HG03342 (cell line): ENCODE results near the gene GRIN1.
A peak's percentile ranks its signal among the peaks of the same experiment; 100 is the strongest.

ENCODE experiments used
- ATAC-seq: cut with Tn5 transposase; IDR thresholded peaks from one replicate; pipeline ENCODE4 v1.9.1; 2021; ENCODE audit warnings: mild to moderate bottlenecking, moderate library complexity; ENCODE audit not compliant: unreplicated experiment

The GRIN1 gene

GRCh38 chr9:137138722-137139467 is at the start of gene GRIN1:
GRIN1 (plus strand) TSS chr9:137139154; CDS start chr9:137139487, 333 bp downstream.
- ATAC-seq: no peak

- ATAC-seq: no peak
Observed at GRCh38 chr9:137089232-137089947, 49.6 kb upstream of the GRIN1 start.

- ATAC-seq: peak; percentile 79
Observed at GRCh38 chr9:137095664-137096517, 43.1 kb upstream of the GRIN1 start.

GRCh38 chr9:137096785-137097546 is 42.0 kb upstream of the GRIN1 start:
- no peak for ATAC-seq

DNA sequence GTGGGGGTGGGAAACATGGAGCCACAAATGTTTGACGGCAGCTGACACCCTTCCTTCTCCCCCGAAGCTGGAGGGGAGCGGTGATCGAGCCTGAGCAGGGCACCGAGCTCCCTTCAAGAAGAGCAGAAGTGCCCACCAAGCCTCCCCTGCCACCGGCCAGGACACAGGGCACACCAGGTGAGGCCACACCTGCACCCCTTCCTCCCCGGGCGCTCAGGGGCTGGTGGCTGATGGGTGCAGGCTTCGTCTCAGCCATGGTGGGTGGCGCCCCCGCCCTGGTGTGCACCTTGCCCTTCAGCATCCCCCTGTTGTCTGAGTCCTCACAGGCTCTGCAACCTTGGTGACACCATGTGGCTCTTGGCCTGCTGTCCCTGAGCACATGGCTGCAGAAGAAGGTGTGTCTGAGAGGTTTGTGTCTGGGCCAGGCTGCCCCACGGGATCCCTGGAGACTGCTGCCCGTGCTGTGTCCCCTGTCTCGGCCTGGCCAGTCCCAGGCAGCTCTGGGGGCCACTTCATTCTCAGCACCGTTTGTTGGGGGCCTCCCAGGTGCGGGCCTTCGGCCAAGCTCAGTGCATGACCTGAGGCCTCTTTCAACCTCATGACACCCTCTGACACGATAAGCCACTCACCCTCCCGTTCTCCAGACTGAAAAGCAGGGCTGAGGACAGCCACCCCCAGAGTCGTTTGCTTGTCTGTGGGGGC is 41.0 kb upstream of the GRIN1 start:
- ATAC-seq: no peak

GRCh38 chr9:137099231-137099630 is 39.7 kb upstream of the GRIN1 start:
- ATAC-seq: no peak

- no peak for ATAC-seq
Observed at GRCh38 chr9:137103206-137103999, 35.6 kb upstream of the GRIN1 start.

DNA sequence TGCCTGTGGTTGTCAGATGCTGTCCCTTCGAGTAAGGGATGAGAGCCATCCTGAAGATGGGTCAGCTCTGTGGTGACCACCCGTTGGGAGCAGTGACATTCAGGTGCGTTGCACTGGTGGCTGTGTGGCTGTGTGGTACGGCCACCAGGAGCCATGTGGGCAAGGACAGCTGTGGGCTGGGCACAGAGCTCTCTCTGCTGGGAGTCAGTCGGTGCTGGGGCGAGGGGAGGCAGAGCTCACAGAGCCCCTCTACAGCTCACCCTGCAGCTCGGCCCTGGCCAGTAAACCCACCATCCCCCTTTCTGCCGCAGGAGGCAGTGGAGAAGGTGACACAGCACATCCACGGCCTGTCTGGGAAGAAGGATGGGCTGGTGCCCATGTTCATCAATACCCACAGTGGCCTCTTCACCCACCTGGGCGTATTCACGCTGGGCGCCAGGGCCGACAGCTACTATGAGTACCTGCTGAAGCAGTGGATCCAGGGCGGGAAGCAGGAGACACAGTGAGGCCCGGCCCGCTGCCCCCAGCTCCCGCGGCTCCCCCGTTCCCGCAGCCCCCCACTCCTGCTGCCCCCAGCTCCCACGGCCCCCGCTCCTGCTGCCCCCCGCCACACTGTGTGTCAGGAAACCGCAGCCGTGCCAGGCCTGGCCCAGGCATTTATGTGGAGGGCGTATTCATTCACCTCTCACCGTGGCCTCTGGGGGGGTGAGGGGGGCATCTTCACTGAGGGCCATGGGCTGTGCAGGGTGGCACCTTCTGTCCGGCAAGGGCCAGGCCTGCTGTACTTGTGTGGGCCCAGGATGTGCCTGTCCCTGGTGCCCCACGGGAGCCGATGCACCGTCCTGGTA is 32.9 kb upstream of the GRIN1 start:
- no peak for ATAC-seq

GRCh38 chr9:137106662-137107250 is 32.2 kb upstream of the GRIN1 start:
- ATAC-seq: no peak

- ATAC-seq: no peak
Observed at GRCh38 chr9:137107312-137107921, 31.5 kb upstream of the GRIN1 start.

DNA sequence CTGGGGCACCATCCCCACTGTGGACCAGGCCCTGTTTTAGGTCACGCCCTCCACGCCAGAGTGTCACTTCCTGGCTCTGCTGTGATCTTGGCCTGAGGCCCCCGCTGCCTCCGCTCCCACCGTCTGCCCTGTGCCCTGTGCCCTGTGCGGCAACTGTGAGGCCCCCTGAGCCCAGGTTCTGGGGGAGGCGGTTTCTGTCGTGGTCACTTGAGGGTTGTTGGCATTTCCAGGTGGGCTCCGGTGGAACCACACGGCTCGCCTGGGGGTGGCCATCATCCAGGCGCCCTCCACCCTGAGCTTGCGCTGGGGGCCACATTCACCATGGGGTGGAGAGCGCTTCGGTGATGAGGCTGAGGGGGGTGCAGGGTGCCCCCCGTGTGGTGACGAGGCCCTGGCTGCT is 31.0 kb upstream of the GRIN1 start:
- no peak for ATAC-seq

- no peak for ATAC-seq
Observed at GRCh38 chr9:137108608-137109249, 30.2 kb upstream of the GRIN1 start.

DNA sequence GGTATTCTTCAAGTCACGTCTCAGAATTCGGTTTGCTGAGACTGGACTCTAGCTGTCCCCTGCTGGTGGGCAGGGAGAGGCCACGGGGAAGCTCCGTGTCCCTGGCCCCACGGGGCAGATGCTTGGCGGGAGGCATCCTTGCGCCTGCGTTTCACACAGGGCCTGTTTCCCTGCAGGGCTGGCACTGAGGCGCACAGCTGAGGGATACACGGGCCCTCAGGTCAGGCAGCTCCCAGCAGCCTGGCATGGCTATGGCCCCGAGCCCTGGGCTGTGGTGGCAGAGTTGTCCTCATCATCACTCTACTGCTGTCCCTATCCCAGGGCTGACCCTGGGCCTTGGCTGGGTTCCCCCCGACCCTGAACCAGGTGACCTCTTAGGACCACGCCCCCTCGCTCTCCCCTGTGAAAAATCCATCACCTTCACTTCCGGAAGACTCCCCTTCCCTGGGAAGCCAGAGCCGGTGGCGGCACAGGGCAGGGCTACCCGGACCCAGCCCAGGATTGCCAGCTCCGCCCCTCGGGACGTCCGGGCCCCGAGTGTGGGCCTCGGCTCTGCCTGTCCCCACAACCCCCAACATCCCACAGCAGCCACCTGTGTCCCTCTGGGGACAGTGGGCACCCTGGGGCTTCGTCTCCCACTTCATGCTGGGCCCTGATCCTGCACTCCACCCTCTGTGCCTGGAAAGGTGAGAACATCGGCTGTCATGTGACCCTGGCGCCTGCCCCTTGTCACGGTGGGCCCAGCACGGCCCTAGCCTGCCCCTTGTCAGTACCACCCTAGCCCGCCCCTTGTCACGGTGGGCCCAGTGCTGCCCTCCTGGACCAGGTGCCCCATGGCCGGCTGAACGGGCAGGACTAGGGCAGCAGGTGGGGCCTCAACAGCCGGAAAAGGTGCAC is 29.5 kb upstream of the GRIN1 start:
- no peak for ATAC-seq

DNA sequence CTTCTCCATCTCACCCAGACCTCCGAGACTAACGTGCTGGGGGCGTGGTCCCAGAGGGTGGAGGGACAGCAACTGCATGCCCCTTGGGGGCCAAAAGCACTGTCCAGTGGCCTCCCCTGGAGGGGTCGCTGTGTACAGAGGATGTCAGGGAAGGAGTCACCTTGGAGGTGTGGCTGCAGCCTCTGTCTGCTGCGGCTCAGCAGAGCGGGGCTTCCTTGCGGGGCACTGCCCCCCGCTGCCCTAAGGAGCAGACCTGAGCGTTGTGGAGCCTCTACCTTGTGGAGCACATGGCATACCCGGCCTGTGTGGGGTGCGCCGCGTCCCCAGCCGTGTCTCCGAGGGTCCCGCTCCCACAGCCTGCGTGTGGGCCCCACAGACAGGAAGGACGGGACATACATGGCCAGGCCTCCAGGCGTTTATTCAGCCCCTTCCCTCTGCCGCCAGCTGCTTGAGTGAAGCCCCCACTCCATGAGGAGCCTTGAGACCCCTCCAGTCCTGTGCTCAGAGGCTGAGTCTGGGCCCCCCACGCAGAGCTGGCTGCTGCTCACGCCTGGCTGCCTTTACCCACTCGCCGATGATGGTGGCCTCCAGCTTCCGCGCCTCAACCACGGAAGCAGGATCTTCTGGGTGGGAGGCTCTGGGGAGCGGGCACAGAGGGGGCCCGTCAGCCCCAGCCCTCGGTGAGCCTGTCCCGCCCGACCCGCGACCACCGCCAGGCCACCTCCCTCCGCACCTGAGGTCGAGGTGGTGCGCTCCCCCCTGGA is 28.6 kb upstream of the GRIN1 start:
- ATAC-seq: no peak
